Effector memory CD4-positive, alpha-beta T cell (primary cell): ENCODE data around the gene KCNH5.
"Not testable (repeated sequence)": the region's sequence is repeated elsewhere in the genome, so short reads cannot be mapped to it uniquely, and the experiment has no call there.

ENCODE experiments used
- DNase-seq, 3 donors: peaks; one replicate each; pipeline ENCODE4 v3.0.0-alpha.2; 2020
- H3K27ac ChIP-seq: 2 replicates; pipeline ENCODE4 v1.7.0; 2013; ENCODE audit warnings: mild to moderate bottlenecking, low read length, moderate library complexity; ENCODE audit not compliant: insufficient read depth, poor library complexity, severe bottlenecking
- H3K27me3 ChIP-seq: replicated peaks from 2 replicates; pipeline ENCODE4 v1.7.0; 2013; ENCODE audit warnings: mild to moderate bottlenecking, low read length; ENCODE audit not compliant: insufficient read depth, control insufficient read depth, poor library complexity, severe bottlenecking
- H3K36me3 ChIP-seq: 2 replicates; pipeline ENCODE4 v1.7.0; 2013; ENCODE audit warnings: mild to moderate bottlenecking, low read length, moderate library complexity; ENCODE audit not compliant: control insufficient read depth, insufficient read depth
- H3K4me1 ChIP-seq: 2 replicates; pipeline ENCODE4 v1.7.0; 2013; ENCODE audit warnings: low read length, mild to moderate bottlenecking; ENCODE audit not compliant: control insufficient read depth, insufficient read depth, poor library complexity, severe bottlenecking
- H3K4me3 ChIP-seq: 2 replicates; pipeline ENCODE4 v1.7.0; 2013; ENCODE audit warnings: low read length, low read depth, mild to moderate bottlenecking; ENCODE audit not compliant: insufficient read depth, poor library complexity, severe bottlenecking
- H3K9me3 ChIP-seq: 2 replicates; pipeline ENCODE4 v1.7.0; 2013; ENCODE audit warnings: mild to moderate bottlenecking, low read length, moderate library complexity; ENCODE audit not compliant: control insufficient read depth

The KCNH5 gene

DNA sequence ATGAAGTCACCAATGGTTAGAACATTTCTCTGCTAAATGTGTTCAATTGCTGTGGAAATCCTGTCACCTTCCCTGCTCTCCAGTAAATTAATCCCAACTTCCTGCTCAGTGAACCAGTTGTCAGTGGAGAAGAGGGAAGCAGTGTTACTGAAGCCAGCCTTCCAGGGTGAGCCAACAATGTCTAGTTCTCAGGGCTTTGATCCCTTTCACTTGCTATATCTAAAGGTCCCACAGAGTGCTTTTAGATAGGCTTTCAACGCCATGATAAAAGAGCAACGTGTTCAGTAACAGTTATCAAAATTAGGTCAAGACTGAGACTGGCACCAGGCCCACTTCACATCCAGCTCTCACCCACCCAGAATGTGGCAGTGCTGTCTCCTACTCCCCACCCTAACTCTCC lies 139.7 kb downstream of the KCNH5 start:
- Histone ChIP-seq H3K4me1 (no peaks in the 10 kb centered on the region), H3K9me3 (no peaks in the 10 kb centered on the region), H3K27me3 (no peaks in the 10 kb centered on the region), H3K4me3 (no peak overlapping the region), H3K36me3 (no peaks in the 10 kb centered on the region), H3K27ac (no peak overlapping the region)
- DNase-seq, result no peak

DNA sequence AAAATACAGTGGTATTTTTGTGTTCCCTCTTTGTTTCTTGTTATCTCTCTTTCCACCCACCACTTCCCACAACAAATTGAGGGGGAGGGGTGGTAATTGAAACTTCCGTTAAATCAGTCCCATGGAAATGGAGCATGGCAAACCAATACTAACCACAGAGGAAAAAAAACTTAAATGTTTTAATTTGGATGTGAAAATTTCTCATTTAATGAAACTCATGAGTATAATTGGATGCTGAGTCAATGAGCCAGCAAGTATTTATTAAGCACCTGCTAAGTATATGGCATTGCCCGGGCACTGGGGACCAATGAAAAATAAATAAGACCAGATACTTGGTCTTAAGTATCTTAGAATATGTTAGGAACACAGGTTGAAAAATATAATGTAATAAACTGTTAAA lies 147.5 kb downstream of the KCNH5 start:
- Histone ChIP-seq H3K36me3 (no peaks in the 10 kb centered on the region), H3K27me3 (no peaks in the 10 kb centered on the region), H3K9me3 (no peaks in the 10 kb centered on the region), H3K27ac (no peak overlapping the region), H3K4me1 (no peaks in the 10 kb centered on the region), H3K4me3 (no peak overlapping the region)
- no peak for DNase-seq

DNA sequence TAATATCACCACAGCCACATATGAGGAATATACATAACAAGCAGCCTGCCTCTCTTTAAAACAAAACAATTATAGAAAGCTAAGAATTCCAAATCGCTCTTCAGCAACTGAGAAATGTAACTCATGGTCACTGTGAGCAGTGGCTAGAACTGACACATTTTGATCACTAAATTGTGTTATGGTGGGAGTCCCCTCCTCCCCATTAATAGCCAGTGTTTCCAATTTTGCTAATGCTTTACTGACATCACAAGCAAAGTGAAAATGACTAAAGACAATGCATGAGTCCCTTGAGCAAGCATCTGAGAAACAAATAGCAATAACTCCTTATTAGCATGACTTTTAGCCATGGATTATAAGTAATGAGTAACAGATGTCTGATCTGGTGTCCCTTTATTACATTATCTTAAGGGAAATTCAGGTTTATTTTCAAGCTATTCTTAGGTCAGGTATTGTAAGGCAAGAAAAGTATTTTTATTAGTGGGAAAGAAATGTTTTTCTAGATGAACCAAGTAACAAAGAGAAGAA lies 148.3 kb downstream of the KCNH5 start:
- Histone ChIP-seq H3K27ac (no peak overlapping the region), H3K27me3 (no peaks in the 10 kb centered on the region), H3K4me1 (no peaks in the 10 kb centered on the region), H3K36me3 (no peaks in the 10 kb centered on the region), H3K9me3 (no peaks in the 10 kb centered on the region), H3K4me3 (no peak overlapping the region)
- no peak for DNase-seq

GRCh38 chr14:62894736-62895135 lies 150.5 kb downstream of the KCNH5 start:
- no peak for DNase-seq
- Histone ChIP-seq H3K9me3 (no peaks in the 10 kb centered on the region), H3K27ac (no peak overlapping the region), H3K4me1 (no peaks in the 10 kb centered on the region), H3K4me3 (no peak overlapping the region), H3K27me3 (no peaks in the 10 kb centered on the region), H3K36me3 (no peaks in the 10 kb centered on the region)

GRCh38 chr14:62889364-62889763 lies 155.9 kb downstream of the KCNH5 start:
- no peak for DNase-seq
- Histone ChIP-seq H3K4me1 (no peaks in the 10 kb centered on the region), H3K27me3 (no peaks in the 10 kb centered on the region), H3K27ac (no peak overlapping the region), H3K4me3 (no peak overlapping the region), H3K9me3 (no peaks in the 10 kb centered on the region), H3K36me3 (no peaks in the 10 kb centered on the region)

- Histone ChIP-seq H3K36me3 (no peaks in the 10 kb centered on the region), H3K27ac (no peak overlapping the region), H3K4me1 (no peaks in the 10 kb centered on the region), H3K4me3 (no peak overlapping the region), H3K9me3 (no peaks in the 10 kb centered on the region), H3K27me3 (no peaks in the 10 kb centered on the region)
- DNase-seq, result no peak
These were observed 158.8 kb downstream of the KCNH5 start for GRCh38 chr14:62886461-62886860.

DNA sequence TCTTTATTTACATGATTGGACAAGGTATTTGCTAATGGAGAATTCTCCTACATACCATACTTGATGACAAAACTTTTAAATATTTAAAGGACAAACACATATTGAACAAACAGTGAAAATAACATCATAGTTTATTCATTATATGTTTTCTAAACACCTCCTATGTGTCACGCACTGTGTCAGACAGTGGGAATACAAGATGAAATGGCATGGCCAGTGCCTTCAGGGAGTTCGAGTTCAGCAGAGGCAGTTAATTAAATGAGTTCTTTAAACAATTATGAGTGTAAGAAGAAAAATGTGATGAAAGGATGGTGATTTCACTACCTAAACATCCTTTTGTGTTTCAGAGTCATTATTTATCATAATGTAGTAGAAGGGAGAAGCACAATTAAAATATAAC lies 159.8 kb downstream of the KCNH5 start:
- H3K9me3 ChIP-seq, result no peaks in the 10 kb centered on the region
- no peak overlapping the region for H3K4me3 ChIP-seq
- H3K27me3 ChIP-seq, result no peaks in the 10 kb centered on the region
- no peak overlapping the region for H3K27ac ChIP-seq
- H3K4me1 ChIP-seq, result no peaks in the 10 kb centered on the region
- DNase-seq, result no peak
- no peaks in the 10 kb centered on the region for H3K36me3 ChIP-seq

GRCh38 chr14:62882967-62883366 lies 162.3 kb downstream of the KCNH5 start:
- Histone ChIP-seq H3K36me3 (no peaks in the 10 kb centered on the region), H3K4me1 (no peaks in the 10 kb centered on the region), H3K4me3 (no peak overlapping the region), H3K27me3 (no peaks in the 10 kb centered on the region), H3K9me3 (no peaks in the 10 kb centered on the region), H3K27ac (no peak overlapping the region)
- no peak for DNase-seq

- no peak overlapping the region for H3K27ac ChIP-seq
- H3K36me3 ChIP-seq, result no peaks in the 10 kb centered on the region
- H3K9me3 ChIP-seq, result no peaks in the 10 kb centered on the region
- no peak overlapping the region for H3K4me3 ChIP-seq
- H3K4me1 ChIP-seq, result no peaks in the 10 kb centered on the region
- H3K27me3 ChIP-seq, result no peaks in the 10 kb centered on the region
- DNase-seq, result no peak
These were observed 178.9 kb downstream of the KCNH5 start for GRCh38 chr14:62866376-62866775.

GRCh38 chr14:62864588-62864987 lies 180.7 kb downstream of the KCNH5 start:
- Histone ChIP-seq H3K4me1 (no peaks in the 10 kb centered on the region), H3K27ac (no peak overlapping the region), H3K9me3 (no peaks in the 10 kb centered on the region), H3K4me3 (no peak overlapping the region), H3K36me3 (no peaks in the 10 kb centered on the region), H3K27me3 (no peaks in the 10 kb centered on the region)
- DNase-seq, result no peak

DNA sequence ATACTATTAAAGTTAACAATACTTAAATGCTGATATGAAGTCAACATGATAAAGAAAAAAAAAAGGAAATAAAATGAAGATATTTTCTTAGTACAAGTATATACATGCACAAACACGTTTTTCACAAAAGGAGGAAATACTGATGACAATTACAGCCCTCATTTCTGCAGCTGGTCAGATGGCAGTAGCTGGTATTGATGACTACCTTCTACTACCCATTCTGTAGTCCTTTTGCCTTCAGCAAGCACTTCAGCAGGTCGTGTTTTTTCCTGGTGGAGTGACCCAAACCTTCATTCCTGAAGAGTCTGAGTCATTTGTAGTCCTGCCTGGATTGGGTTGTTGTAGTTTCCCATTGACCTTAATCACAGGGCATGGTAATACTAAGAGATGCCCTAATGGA lies 187.2 kb downstream of the KCNH5 start:
- H3K4me1 ChIP-seq, H3K9me3 ChIP-seq, H3K36me3 ChIP-seq, H3K4me3 ChIP-seq, H3K27ac ChIP-seq, H3K27me3 ChIP-seq, DNase-seq: not testable (repeated sequence)
